ENCODE data around the gene SLC35F3. TPM values are rescaled to one million over a fixed set of nuclear protein-coding genes. Genes with fewer than 3 reads are reported as not detected.

Gene SLC35F3
- total and polyA plus RNA-seq, 3 experiments from 2014 or later, result 0.21 to 7.8 (median 6.9) TPM

- Mint-ChIP-seq H3K4me1 (peaks cover 6 to 8% (median 6%) of the 10 kb centered on the region in 3 donors), H3K27me3 (peaks cover 20 to 25% of the 10 kb centered on the region in 2 donors), H3K36me3 (no peaks in the 10 kb centered on the region), H3K4me3 (no peak overlapping the region), H3K27ac (no peak overlapping the region), H3K9me3 (no peaks in the 10 kb centered on the region)
- Histone ChIP-seq H3K4me3 (ENCODE audit: low read length) (no peak overlapping the region), H3K9me3 (ENCODE audit: low read length) (no peaks in the 10 kb centered on the region), H3K27ac (ENCODE audit: low read depth, low read length) (no peak overlapping the region), H3K4me1 (ENCODE audit: insufficient read depth, low read length) (peaks cover 7% of the 10 kb centered on the region), H3K27me3 (ENCODE audit: insufficient read depth, low read length, poor library complexity, severe bottlenecking) (no peaks in the 10 kb centered on the region), H3K36me3 (ENCODE audit: insufficient read depth, low read length) (no peaks in the 10 kb centered on the region)
- DNase-seq, result no peak
- CTCF ChIA-PET, result no interaction called here
- POLR2A ChIA-PET, result no interaction called here
Observed at GRCh38 chr1:234235434-234235881, 331.0 kb downstream of the SLC35F3 start.

GRCh38 chr1:234237393-234237792 lies 332.9 kb downstream of the SLC35F3 start:
- no peak overlapping the region for H3K27ac Mint-ChIP-seq
- no peak overlapping the region for H3K27ac ChIP-seq (ENCODE audit: low read depth, low read length)
- ChIA-PET CTCF (no interaction called here), POLR2A (no interaction called here)
- H3K27me3 Mint-ChIP-seq, result peaks cover 17 to 27% of the 10 kb centered on the region in 2 donors
- no peaks in the 10 kb centered on the region for H3K36me3 Mint-ChIP-seq
- no peaks in the 10 kb centered on the region for H3K36me3 ChIP-seq (ENCODE audit: insufficient read depth, low read length)
- no peak for DNase-seq
- no peak overlapping the region for H3K4me3 ChIP-seq (ENCODE audit: low read length)
- no peaks in the 10 kb centered on the region for H3K4me1 ChIP-seq (ENCODE audit: insufficient read depth, low read length)
- no peaks in the 10 kb centered on the region for H3K27me3 ChIP-seq (ENCODE audit: insufficient read depth, low read length, poor library complexity, severe bottlenecking)
- no peaks in the 10 kb centered on the region for H3K4me1 Mint-ChIP-seq
- H3K9me3 Mint-ChIP-seq, result no peaks in the 10 kb centered on the region
- H3K4me3 Mint-ChIP-seq, result no peak overlapping the region
- H3K9me3 ChIP-seq (ENCODE audit: low read length), result no peaks in the 10 kb centered on the region

- CTCF ChIA-PET, result no interaction called here
- no peak overlapping the region for H3K4me3 ChIP-seq (ENCODE audit: low read length)
- H3K36me3 ChIP-seq (ENCODE audit: insufficient read depth, low read length), result no peaks in the 10 kb centered on the region
- H3K27ac ChIP-seq (ENCODE audit: low read depth, low read length), result no peak overlapping the region
- Mint-ChIP-seq H3K9me3 (no peaks in the 10 kb centered on the region), H3K36me3 (no peaks in the 10 kb centered on the region), H3K27ac (no peak overlapping the region), H3K4me3 (no peak overlapping the region), H3K4me1 (no peaks in the 10 kb centered on the region), H3K27me3 (peaks cover 12 to 27% of the 10 kb centered on the region in 2 donors)
- DNase-seq, result no peak
- no peaks in the 10 kb centered on the region for H3K9me3 ChIP-seq (ENCODE audit: low read length)
- no peaks in the 10 kb centered on the region for H3K4me1 ChIP-seq (ENCODE audit: insufficient read depth, low read length)
- POLR2A ChIA-PET, result no interaction called here
- no peaks in the 10 kb centered on the region for H3K27me3 ChIP-seq (ENCODE audit: insufficient read depth, low read length, poor library complexity, severe bottlenecking)
Observed at GRCh38 chr1:234238060-234238459, 333.6 kb downstream of the SLC35F3 start.

- Histone ChIP-seq H3K27ac (ENCODE audit: low read depth, low read length) (no peak overlapping the region), H3K4me1 (ENCODE audit: insufficient read depth, low read length) (no peaks in the 10 kb centered on the region), H3K4me3 (ENCODE audit: low read length) (no peak overlapping the region), H3K9me3 (ENCODE audit: low read length) (no peaks in the 10 kb centered on the region), H3K36me3 (ENCODE audit: insufficient read depth, low read length) (no peaks in the 10 kb centered on the region), H3K27me3 (ENCODE audit: insufficient read depth, low read length, poor library complexity, severe bottlenecking) (no peaks in the 10 kb centered on the region)
- Mint-ChIP-seq H3K27ac (no peak overlapping the region), H3K36me3 (no peaks in the 10 kb centered on the region), H3K27me3 (peaks cover 8 to 29% of the 10 kb centered on the region in 2 donors), H3K4me1 (no peaks in the 10 kb centered on the region), H3K9me3 (no peaks in the 10 kb centered on the region), H3K4me3 (no peak overlapping the region)
- no peak for DNase-seq
- ChIA-PET CTCF (no interaction called here), POLR2A (no interaction called here)
Observed at GRCh38 chr1:234239515-234239914, 335.0 kb downstream of the SLC35F3 start.

- DNase-seq, result no peak
- no peaks in the 10 kb centered on the region for H3K4me1 ChIP-seq (ENCODE audit: insufficient read depth, low read length)
- Mint-ChIP-seq H3K4me1 (no peaks in the 10 kb centered on the region), H3K27ac (no peak overlapping the region), H3K27me3 (peaks cover 7 to 31% of the 10 kb centered on the region in 2 donors), H3K4me3 (no peak overlapping the region), H3K9me3 (no peaks in the 10 kb centered on the region), H3K36me3 (no peaks in the 10 kb centered on the region)
- H3K27ac ChIP-seq (ENCODE audit: low read depth, low read length), result no peak overlapping the region
- H3K4me3 ChIP-seq (ENCODE audit: low read length), result no peak overlapping the region
- H3K9me3 ChIP-seq (ENCODE audit: low read length), result no peaks in the 10 kb centered on the region
- ChIA-PET CTCF (no interaction called here), POLR2A (no interaction called here)
- no peaks in the 10 kb centered on the region for H3K36me3 ChIP-seq (ENCODE audit: insufficient read depth, low read length)
- no peaks in the 10 kb centered on the region for H3K27me3 ChIP-seq (ENCODE audit: insufficient read depth, low read length, poor library complexity, severe bottlenecking)
Observed at GRCh38 chr1:234239936-234240335, 335.5 kb downstream of the SLC35F3 start.

DNA sequence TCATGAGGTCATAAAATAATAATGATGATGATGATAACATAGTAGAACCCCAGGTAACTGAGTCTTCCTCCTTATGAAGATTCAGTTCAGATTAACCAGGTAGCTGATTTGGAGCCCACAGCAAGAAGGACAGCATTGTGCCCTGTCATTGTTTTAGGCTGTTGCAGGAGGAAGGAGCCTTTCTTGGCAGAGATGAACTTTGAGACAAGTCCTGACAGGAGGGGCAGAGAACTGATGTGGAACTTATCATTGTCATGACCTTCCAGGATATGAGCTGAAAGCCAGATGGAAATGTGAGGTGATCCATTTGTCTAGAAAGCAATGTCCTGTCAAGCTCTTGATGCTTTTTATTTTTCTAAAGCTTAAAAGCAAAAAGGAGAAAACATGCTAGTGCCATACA lies 336.2 kb downstream of the SLC35F3 start:
- Mint-ChIP-seq H3K36me3 (no peaks in the 10 kb centered on the region), H3K27ac (no peak overlapping the region), H3K4me1 (no peaks in the 10 kb centered on the region), H3K9me3 (no peaks in the 10 kb centered on the region), H3K4me3 (no peak overlapping the region), H3K27me3 (peaks cover 7 to 32% of the 10 kb centered on the region in 2 donors)
- DNase-seq, result no peak
- POLR2A ChIA-PET, result no interaction called here
- Histone ChIP-seq H3K4me1 (ENCODE audit: insufficient read depth, low read length) (no peaks in the 10 kb centered on the region), H3K27ac (ENCODE audit: low read depth, low read length) (no peak overlapping the region), H3K36me3 (ENCODE audit: insufficient read depth, low read length) (no peaks in the 10 kb centered on the region), H3K4me3 (ENCODE audit: low read length) (no peak overlapping the region), H3K27me3 (ENCODE audit: insufficient read depth, low read length, poor library complexity, severe bottlenecking) (no peaks in the 10 kb centered on the region), H3K9me3 (ENCODE audit: low read length) (no peaks in the 10 kb centered on the region)
- CTCF ChIA-PET, result no interaction called here

DNA sequence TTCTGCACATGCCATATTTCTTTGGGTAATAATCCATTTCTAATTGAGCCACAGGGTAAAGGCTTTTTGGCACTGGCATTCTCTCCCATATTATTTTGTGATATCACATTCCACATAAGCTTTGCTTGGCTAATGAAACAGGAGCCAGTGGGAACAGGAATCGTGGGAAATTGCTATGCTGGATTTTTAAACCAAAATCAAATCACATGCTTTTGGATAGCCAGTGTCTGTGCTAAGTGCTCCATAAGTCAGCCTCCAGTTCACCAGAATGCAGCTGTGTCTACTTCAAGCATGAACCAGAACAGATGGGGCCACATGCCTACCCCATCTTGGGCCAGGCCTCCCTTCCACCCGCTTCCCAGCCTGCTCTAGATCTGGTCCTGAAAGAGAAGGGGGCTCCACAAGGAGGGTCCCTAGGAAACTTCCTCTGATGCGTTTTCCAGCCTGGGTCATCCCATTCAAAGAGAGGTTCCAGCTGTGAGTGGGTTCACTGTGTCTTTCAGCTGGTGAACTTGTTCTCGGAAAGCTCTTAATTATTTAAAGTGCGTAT lies 337.5 kb downstream of the SLC35F3 start:
- no peak overlapping the region for H3K27ac ChIP-seq (ENCODE audit: low read depth, low read length)
- CTCF ChIA-PET, result no interaction called here
- H3K27me3 Mint-ChIP-seq, result peaks cover 7 to 38% of the 10 kb centered on the region in 2 donors
- no peaks in the 10 kb centered on the region for H3K36me3 ChIP-seq (ENCODE audit: insufficient read depth, low read length)
- H3K36me3 Mint-ChIP-seq, result no peaks in the 10 kb centered on the region
- POLR2A ChIA-PET, result no interaction called here
- H3K4me3 ChIP-seq (ENCODE audit: low read length), result no peak overlapping the region
- H3K4me3 Mint-ChIP-seq, result no peak overlapping the region
- H3K9me3 ChIP-seq (ENCODE audit: low read length), result no peaks in the 10 kb centered on the region
- H3K27me3 ChIP-seq (ENCODE audit: insufficient read depth, low read length, poor library complexity, severe bottlenecking), result no peaks in the 10 kb centered on the region
- no peaks in the 10 kb centered on the region for H3K4me1 ChIP-seq (ENCODE audit: insufficient read depth, low read length)
- peaks cover 0 to 4% (median 2%) of the 10 kb centered on the region in 5 donors for H3K9me3 Mint-ChIP-seq
- H3K27ac Mint-ChIP-seq, result peak overlapping the region in 1 of 8 donors; percentile 1
- peaks cover 6 to 11% (median 10%) of the 10 kb centered on the region in 3 donors for H3K4me1 Mint-ChIP-seq
- no peak for DNase-seq

GRCh38 chr1:234243521-234244260 lies 339.2 kb downstream of the SLC35F3 start:
- no peak overlapping the region for H3K27ac Mint-ChIP-seq
- POLR2A ChIA-PET, result no interaction called here
- Histone ChIP-seq H3K27ac (ENCODE audit: low read depth, low read length) (no peak overlapping the region), H3K27me3 (ENCODE audit: insufficient read depth, low read length, poor library complexity, severe bottlenecking) (no peaks in the 10 kb centered on the region), H3K36me3 (ENCODE audit: insufficient read depth, low read length) (no peaks in the 10 kb centered on the region), H3K9me3 (ENCODE audit: low read length) (no peaks in the 10 kb centered on the region), H3K4me1 (ENCODE audit: insufficient read depth, low read length) (no peaks in the 10 kb centered on the region), H3K4me3 (ENCODE audit: low read length) (no peak overlapping the region)
- peaks cover 0 to 9% (median 7%) of the 10 kb centered on the region in 5 donors for H3K9me3 Mint-ChIP-seq
- no peaks in the 10 kb centered on the region for H3K36me3 Mint-ChIP-seq
- H3K4me3 Mint-ChIP-seq, result no peak overlapping the region
- no peak for DNase-seq
- CTCF ChIA-PET, result interaction anchor here (0.7 kb wide), 1 partner anchor 66 kb away, joined by 3 read pairs; no protein-coding TSS in a partner anchor
- peaks cover 6 to 13% (median 10%) of the 10 kb centered on the region in 3 donors for H3K4me1 Mint-ChIP-seq
- peaks cover 7 to 43% of the 10 kb centered on the region in 2 donors for H3K27me3 Mint-ChIP-seq
